Measurements from ENCODE around the gene CAST. TPM values are rescaled to one million over a fixed set of nuclear protein-coding genes. Genes with fewer than 3 reads are reported as not detected.
"Not testable (repeated sequence)": the region's sequence is repeated elsewhere in the genome, so short reads cannot be mapped to it uniquely, and the experiment has no call there.

Gene CAST
- total RNA-seq, result 190 and 199 TPM in 2 replicates

GRCh38 chr5:96661855-96662724 lies at the start of gene CAST:
CAST (plus strand) TSS chr5:96662376; CDS start chr5:96662423, 47 bp downstream.
- peak; percentile 51 for DNase-seq (ENCODE audit: extremely low read depth, low read depth, low spot score)

GRCh38 chr5:96614110-96614691 lies 48.0 kb upstream of the CAST start:
- DNase-seq (ENCODE audit: extremely low read depth, low read depth, low spot score), result peak; percentile 81

- no peak for DNase-seq (ENCODE audit: extremely low read depth, low read depth, low spot score)
Observed at GRCh38 chr5:96615223-96615622, 47.0 kb upstream of the CAST start.

GRCh38 chr5:96616801-96617200 lies 45.4 kb upstream of the CAST start:
- DNase-seq (ENCODE audit: extremely low read depth, low read depth, low spot score), result no peak

- not testable (repeated sequence) for DNase-seq (ENCODE audit: extremely low read depth, low read depth, low spot score)
Observed at GRCh38 chr5:96618311-96619016, 43.7 kb upstream of the CAST start.

GRCh38 chr5:96619946-96620345 lies 42.2 kb upstream of the CAST start:
- DNase-seq (ENCODE audit: extremely low read depth, low read depth, low spot score), result no peak

GRCh38 chr5:96624596-96624995 lies 37.6 kb upstream of the CAST start:
- peak; percentile 44 for DNase-seq (ENCODE audit: extremely low read depth, low read depth, low spot score)

- DNase-seq (ENCODE audit: extremely low read depth, low read depth, low spot score), result no peak
Observed at GRCh38 chr5:96625365-96625764, 36.8 kb upstream of the CAST start.

- no peak for DNase-seq (ENCODE audit: extremely low read depth, low read depth, low spot score)
Observed at GRCh38 chr5:96626956-96627355, 35.2 kb upstream of the CAST start.

- DNase-seq (ENCODE audit: extremely low read depth, low read depth, low spot score), result no peak
Observed at GRCh38 chr5:96627792-96628398, 34.3 kb upstream of the CAST start.

GRCh38 chr5:96628406-96628805 lies 33.8 kb upstream of the CAST start:
- no peak for DNase-seq (ENCODE audit: extremely low read depth, low read depth, low spot score)

GRCh38 chr5:96629774-96630173 lies 32.4 kb upstream of the CAST start:
- DNase-seq (ENCODE audit: extremely low read depth, low read depth, low spot score), result no peak

GRCh38 chr5:96633820-96634219 lies 28.4 kb upstream of the CAST start:
- no peak for DNase-seq (ENCODE audit: extremely low read depth, low read depth, low spot score)

- DNase-seq (ENCODE audit: extremely low read depth, low read depth, low spot score), result no peak
Observed at GRCh38 chr5:96634881-96635280, 27.3 kb upstream of the CAST start.

- DNase-seq (ENCODE audit: extremely low read depth, low read depth, low spot score), result no peak
Observed at GRCh38 chr5:96636046-96636445, 26.1 kb upstream of the CAST start.

GRCh38 chr5:96636594-96636993 lies 25.6 kb upstream of the CAST start:
- no peak for DNase-seq (ENCODE audit: extremely low read depth, low read depth, low spot score)

- no peak for DNase-seq (ENCODE audit: extremely low read depth, low read depth, low spot score)
Observed at GRCh38 chr5:96637196-96637595, 25.0 kb upstream of the CAST start.

GRCh38 chr5:96638561-96638960 lies 23.6 kb upstream of the CAST start:
- DNase-seq (ENCODE audit: extremely low read depth, low read depth, low spot score), result no peak

- DNase-seq (ENCODE audit: extremely low read depth, low read depth, low spot score), result no peak
Observed at GRCh38 chr5:96640696-96641095, 21.5 kb upstream of the CAST start.

GRCh38 chr5:96641368-96642280 lies 20.6 kb upstream of the CAST start:
- no peak for DNase-seq (ENCODE audit: extremely low read depth, low read depth, low spot score)
